ENCODE results near the gene WDR1. TPM values are rescaled to one million over a fixed set of nuclear protein-coding genes. Genes with fewer than 3 reads are reported as not detected.

WDR1 gene
- total RNA-seq, 4 donors from 2014 or later, result 161 to 517 (median 173) TPM

DNA sequence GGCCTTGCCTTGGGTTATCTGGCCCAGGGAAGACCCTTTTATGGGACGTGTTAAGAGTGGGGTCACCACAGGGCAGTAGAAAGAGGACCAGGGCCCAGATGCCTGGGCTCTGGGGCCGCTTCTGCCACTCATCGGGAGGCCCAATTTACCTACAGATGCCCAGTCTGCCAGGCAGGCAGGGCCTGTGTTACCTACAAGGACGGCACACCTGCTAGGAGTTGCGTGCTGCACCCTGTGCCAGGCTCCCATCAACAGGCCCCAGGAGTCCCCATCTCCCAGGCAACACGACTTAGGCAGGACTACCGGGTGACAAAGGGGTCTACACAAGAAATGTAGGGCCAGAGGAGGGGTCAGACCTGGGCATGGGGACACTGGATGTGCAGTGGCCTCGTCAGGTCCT is 34.6 kb downstream of the WDR1 start:
- H3K27me3 ChIP-seq, result no peaks in the 10 kb centered on the region
- intact Hi-C loops (cut with DNase I; ENCODE audit: low total_unique reads), result no loop called here
- no peaks in the 10 kb centered on the region for H3K9me3 ChIP-seq
- no peak overlapping the region for H3K27ac ChIP-seq
- no peaks in the 10 kb centered on the region for H3K4me1 ChIP-seq
- no peak for TF ChIP-seq POLR2A (IDR thresholded peaks at IDR 0.05)
- TF ChIP-seq, protein P1, sequence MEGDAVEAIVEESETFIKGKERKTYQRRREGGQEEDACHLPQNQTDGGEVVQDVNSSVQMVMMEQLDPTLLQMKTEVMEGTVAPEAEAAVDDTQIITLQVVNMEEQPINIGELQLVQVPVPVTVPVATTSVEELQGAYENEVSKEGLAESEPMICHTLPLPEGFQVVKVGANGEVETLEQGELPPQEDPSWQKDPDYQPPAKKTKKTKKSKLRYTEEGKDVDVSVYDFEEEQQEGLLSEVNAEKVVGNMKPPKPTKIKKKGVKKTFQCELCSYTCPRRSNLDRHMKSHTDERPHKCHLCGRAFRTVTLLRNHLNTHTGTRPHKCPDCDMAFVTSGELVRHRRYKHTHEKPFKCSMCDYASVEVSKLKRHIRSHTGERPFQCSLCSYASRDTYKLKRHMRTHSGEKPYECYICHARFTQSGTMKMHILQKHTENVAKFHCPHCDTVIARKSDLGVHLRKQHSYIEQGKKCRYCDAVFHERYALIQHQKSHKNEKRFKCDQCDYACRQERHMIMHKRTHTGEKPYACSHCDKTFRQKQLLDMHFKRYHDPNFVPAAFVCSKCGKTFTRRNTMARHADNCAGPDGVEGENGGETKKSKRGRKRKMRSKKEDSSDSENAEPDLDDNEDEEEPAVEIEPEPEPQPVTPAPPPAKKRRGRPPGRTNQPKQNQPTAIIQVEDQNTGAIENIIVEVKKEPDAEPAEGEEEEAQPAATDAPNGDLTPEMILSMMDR (IDR thresholded peaks at IDR 0.05), result no peak
- H3K4me3 ChIP-seq, result no peak overlapping the region
- peak in 1 of 2 donors; percentile 12 for DNase-seq
- no peaks in the 10 kb centered on the region for H3K36me3 ChIP-seq

DNA sequence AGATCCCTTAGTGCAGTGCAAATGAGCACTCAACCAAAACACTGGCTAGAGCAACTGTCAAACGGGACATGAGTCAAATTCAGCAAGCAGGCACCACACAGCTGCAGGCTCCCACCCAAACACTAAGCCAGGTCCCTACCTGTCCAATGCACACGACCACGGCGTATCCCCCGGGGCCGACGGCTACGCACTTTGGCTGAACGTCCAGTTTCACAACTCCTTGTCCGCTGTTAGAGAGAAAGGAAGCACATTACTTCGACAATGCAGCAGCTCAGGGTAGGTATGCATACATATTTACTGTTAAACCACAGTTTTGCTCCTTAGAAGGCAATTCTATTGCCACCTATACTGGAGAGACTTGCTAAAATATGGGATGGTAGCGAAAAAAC is 35.4 kb downstream of the WDR1 start:
- no peaks in the 10 kb centered on the region for H3K36me3 ChIP-seq
- H3K27me3 ChIP-seq, result no peaks in the 10 kb centered on the region
- no peak overlapping the region for H3K27ac ChIP-seq
- H3K9me3 ChIP-seq, result no peaks in the 10 kb centered on the region
- DNase-seq, result peak in 1 of 2 donors; percentile 9
- TF ChIP-seq POLR2A (IDR thresholded peaks at IDR 0.05), result no peak
- TF ChIP-seq, protein P1 (IDR thresholded peaks at IDR 0.05), result no peak
- intact Hi-C loops (cut with DNase I; ENCODE audit: low total_unique reads), result no loop called here
- H3K4me3 ChIP-seq, result no peak overlapping the region
- H3K4me1 ChIP-seq, result no peaks in the 10 kb centered on the region

DNA sequence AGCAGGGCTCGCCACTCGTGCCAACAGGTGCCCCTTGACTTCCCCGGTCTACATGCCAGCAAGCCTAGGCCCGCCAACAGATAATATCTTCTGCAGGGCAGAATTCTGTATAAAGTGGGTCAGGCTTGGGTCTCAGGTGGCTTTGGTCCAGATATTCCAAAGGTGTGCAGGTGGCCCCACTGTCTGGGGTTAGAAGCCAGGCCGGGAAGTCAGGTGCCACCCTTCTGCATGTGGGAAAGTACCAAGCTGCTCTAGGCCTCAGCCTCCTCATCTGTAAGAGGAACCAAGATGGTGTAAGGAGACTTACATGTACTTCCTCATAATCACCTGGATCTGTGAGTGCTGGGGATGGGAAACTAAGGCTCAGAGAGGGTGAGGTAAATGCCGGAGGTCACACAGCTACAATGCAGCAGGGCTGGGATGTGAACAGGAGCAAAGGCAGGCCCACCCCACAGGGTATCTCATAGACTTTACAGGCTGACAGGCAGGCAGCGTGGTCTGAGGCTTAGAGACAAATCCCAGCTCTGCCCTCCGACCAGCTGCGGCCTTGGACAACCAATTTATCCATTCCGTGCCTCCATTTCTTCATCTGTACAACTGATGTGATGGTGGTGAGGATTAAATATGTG is 35.9 kb downstream of the WDR1 start:
- no peak overlapping the region for H3K4me3 ChIP-seq
- H3K4me1 ChIP-seq, result no peaks in the 10 kb centered on the region
- peak overlapping the region in 1 of 2 donors; percentile 4 for H3K27ac ChIP-seq
- peak in 1 of 2 donors; percentile 13 for DNase-seq
- no peaks in the 10 kb centered on the region for H3K9me3 ChIP-seq
- intact Hi-C loops (cut with DNase I; ENCODE audit: low total_unique reads), result no loop called here
- no peaks in the 10 kb centered on the region for H3K36me3 ChIP-seq
- H3K27me3 ChIP-seq, result no peaks in the 10 kb centered on the region
- TF ChIP-seq POLR2A (IDR thresholded peaks at IDR 0.05), result no peak
- TF ChIP-seq, protein P1 (IDR thresholded peaks at IDR 0.05), result no peak

- intact Hi-C loops (cut with DNase I; ENCODE audit: low total_unique reads), result no loop called here
- H3K27ac ChIP-seq, result peak overlapping the region in 1 of 2 donors; percentile 4
- H3K36me3 ChIP-seq, result no peaks in the 10 kb centered on the region
- no peaks in the 10 kb centered on the region for H3K27me3 ChIP-seq
- H3K9me3 ChIP-seq, result no peaks in the 10 kb centered on the region
- H3K4me3 ChIP-seq, result no peak overlapping the region
- H3K4me1 ChIP-seq, result no peaks in the 10 kb centered on the region
- DNase-seq, result peak; percentile 15 to 25
- TF ChIP-seq, protein P1 (IDR thresholded peaks at IDR 0.05), result no peak
- TF ChIP-seq POLR2A (IDR thresholded peaks at IDR 0.05), result no peak
These were observed 36.5 kb downstream of the WDR1 start for GRCh38 chr4:10079912-10080588.

DNA sequence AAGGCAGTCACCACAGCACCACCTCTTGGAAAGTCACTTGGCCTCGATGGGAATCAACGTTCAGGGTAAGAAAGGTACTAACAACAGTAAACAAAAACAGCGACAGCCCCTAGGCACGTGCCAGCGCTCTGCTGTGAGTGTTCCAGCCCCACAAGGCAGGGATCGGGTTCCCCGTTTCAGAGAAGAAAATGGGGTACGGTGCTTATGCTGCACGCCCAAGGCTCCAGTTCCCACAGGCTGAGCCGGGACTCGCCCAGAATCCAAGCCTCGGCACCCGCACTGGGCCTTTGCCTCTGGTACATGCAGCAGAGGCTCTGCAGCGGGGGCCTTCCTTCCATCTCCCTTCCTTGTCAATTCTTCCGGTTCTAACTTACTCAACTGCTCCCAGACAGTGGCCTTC is 37.3 kb downstream of the WDR1 start:
- no peak for TF ChIP-seq POLR2A (IDR thresholded peaks at IDR 0.05)
- TF ChIP-seq, protein P1 (IDR thresholded peaks at IDR 0.05), result no peak
- H3K9me3 ChIP-seq, result no peaks in the 10 kb centered on the region
- no peaks in the 10 kb centered on the region for H3K4me1 ChIP-seq
- no peaks in the 10 kb centered on the region for H3K36me3 ChIP-seq
- no peak overlapping the region for H3K4me3 ChIP-seq
- intact Hi-C loops (cut with DNase I; ENCODE audit: low total_unique reads), result no loop called here
- peak in 1 of 2 donors; percentile 30 for DNase-seq
- H3K27ac ChIP-seq, result no peak overlapping the region
- no peaks in the 10 kb centered on the region for H3K27me3 ChIP-seq
